ENCODE measurements around the gene SCN9A. TPM values are rescaled to one million over a fixed set of nuclear protein-coding genes. Genes with fewer than 3 reads are reported as not detected.
A peak's percentile ranks its signal among the peaks of the same experiment; 100 is the strongest.

Gene SCN9A
- polyA plus RNA-seq, 1 donor from 2014 or later, result 10.4 TPM

DNA sequence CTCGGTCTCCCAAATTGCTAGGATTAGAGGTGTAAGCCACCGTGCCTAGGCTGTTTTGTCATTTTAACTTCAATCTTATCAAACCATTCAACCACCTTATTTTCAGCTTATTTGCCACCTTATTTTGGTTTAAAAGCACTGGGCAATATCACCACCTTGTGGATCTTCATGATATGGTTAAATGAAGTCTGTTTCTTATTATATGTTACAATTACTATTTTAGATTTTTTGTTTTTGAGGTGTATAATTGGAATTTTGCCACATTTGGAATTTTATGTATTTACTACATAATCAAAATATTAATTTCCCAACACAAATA, 43.8 kb upstream of the SCN9A start:
- Histone ChIP-seq H3K79me2 (replicated peaks; ENCODE audit: insufficient read depth, low read length) (no peaks in the 10 kb centered on the region), H3K9me3 (ENCODE audit: low read length) (no peaks in the 10 kb centered on the region), H4K20me1 (ENCODE audit: insufficient read depth) (no peaks in the 10 kb centered on the region), H3K27ac (ENCODE audit: low read length) (no peak overlapping the region), H3K9ac (ENCODE audit: low read length) (no peak overlapping the region), H2AFZ (ENCODE audit: low read depth, low read length) (no peak overlapping the region), H3F3A (ENCODE audit: insufficient read depth, low read length, poor library complexity, severe bottlenecking) (no peaks in the 10 kb centered on the region), H3K4me3 (ENCODE audit: low read length) (no peak overlapping the region), H3K9me2 (ENCODE audit: insufficient read depth, low read length) (no peaks in the 10 kb centered on the region), H3K4me2 (ENCODE audit: low read length) (no peak overlapping the region), H3K36me3 (ENCODE audit: insufficient read depth, low read length) (no peaks in the 10 kb centered on the region), H3K27me3 (ENCODE audit: insufficient read depth, low read depth, low read length) (no peaks in the 10 kb centered on the region)
- TF ChIP-seq TAF1 (IDR thresholded peaks at IDR 0.05; ENCODE audit: low read depth) (no peak), SMC3 (conservative IDR thresholded peaks at IDR 0.05; ENCODE audit: poor library complexity) (peak; percentile 76), CTCF (IDR thresholded peaks at IDR 0.05; ENCODE audit: poor library complexity, severe bottlenecking) (peak; percentile 75), RAD21 (conservative IDR thresholded peaks at IDR 0.05) (peak; percentile 81)

DNA sequence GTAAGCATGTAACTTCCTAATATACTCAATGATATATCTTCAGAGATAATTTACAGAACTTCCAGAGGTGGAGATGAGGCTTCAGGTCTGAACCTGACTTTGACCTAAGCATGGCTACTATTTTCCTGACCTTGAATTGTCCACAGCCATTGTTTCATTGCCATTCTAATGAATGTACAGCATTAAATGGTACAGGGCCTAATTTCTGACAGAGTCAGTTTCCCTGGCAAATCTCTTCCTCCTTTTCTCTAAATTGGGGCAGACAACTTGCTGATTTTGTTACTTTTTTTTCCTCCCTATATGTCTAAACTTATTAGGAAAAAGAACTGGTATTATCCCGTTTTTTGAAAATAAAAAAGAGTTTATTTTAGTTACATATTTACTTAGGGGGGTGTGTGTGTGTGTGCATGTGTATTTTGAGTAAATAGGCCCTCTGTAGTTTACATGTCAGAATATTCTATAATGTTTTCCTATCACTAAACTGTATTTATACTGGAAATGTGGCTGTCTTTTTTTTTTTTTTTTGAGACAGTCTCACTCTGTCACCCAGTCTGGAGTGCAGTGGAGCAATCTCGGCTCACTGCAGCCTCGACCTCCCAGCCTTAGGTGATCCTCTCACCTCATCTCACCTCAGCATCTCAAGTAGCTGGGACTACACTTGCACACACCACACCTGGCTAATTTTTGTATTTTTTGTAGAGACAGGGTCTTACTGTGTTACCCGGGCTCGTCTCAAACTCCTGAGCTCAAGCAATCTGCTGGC, 43.3 kb upstream of the SCN9A start:
- H3F3A ChIP-seq (ENCODE audit: insufficient read depth, low read length, poor library complexity, severe bottlenecking), result no peaks in the 10 kb centered on the region
- no peak for TF ChIP-seq EZH2 (IDR thresholded peaks at IDR 0.05; ENCODE audit: borderline replicate concordance, insufficient read depth, low read length, poor library complexity, severe bottlenecking)
- no peak for TF ChIP-seq TAF1 (IDR thresholded peaks at IDR 0.05; ENCODE audit: low read depth)
- TF ChIP-seq MXI1 (conservative IDR thresholded peaks at IDR 0.05; ENCODE audit: poor library complexity, severe bottlenecking), result no peak
- TF ChIP-seq POLR2AphosphoS5 (IDR thresholded peaks at IDR 0.05), result no peak
- no peak for TF ChIP-seq RAD21 (conservative IDR thresholded peaks at IDR 0.05)
- TF ChIP-seq REST (IDR thresholded peaks at IDR 0.05; ENCODE audit: borderline replicate concordance), result no peak
- TF ChIP-seq EP300 (conservative IDR thresholded peaks at IDR 0.05; ENCODE audit: poor library complexity, severe bottlenecking), result no peak
- no peak for TF ChIP-seq CTCF (IDR thresholded peaks at IDR 0.05; ENCODE audit: poor library complexity, severe bottlenecking)
- no peak for TF ChIP-seq SMC3 (conservative IDR thresholded peaks at IDR 0.05; ENCODE audit: poor library complexity)
- H4K20me1 ChIP-seq (ENCODE audit: insufficient read depth), result no peaks in the 10 kb centered on the region
- H3K27me3 ChIP-seq (ENCODE audit: insufficient read depth, low read depth, low read length), result no peaks in the 10 kb centered on the region
- no peaks in the 10 kb centered on the region for H3K36me3 ChIP-seq (ENCODE audit: insufficient read depth, low read length)
- H3K9me3 ChIP-seq (ENCODE audit: low read length), result no peaks in the 10 kb centered on the region
- H3K9me2 ChIP-seq (ENCODE audit: insufficient read depth, low read length), result no peaks in the 10 kb centered on the region
- no peaks in the 10 kb centered on the region for H3K79me2 ChIP-seq (replicated peaks; ENCODE audit: insufficient read depth, low read length)
- H3K9ac ChIP-seq (ENCODE audit: low read length), result no peak overlapping the region
- H2AFZ ChIP-seq (ENCODE audit: low read depth, low read length), result no peak overlapping the region
- no peak overlapping the region for H3K4me3 ChIP-seq (ENCODE audit: low read length)
- no peak overlapping the region for H3K4me2 ChIP-seq (ENCODE audit: low read length)
- no peak overlapping the region for H3K27ac ChIP-seq (ENCODE audit: low read length)
